ENCODE measurements around the gene ST7. TPM values are rescaled to one million over a fixed set of nuclear protein-coding genes. Genes with fewer than 3 reads are reported as not detected.

ST7 gene
- polyA plus RNA-seq, 1 donor (not counting 4 experiments of a cell fraction or from before 2014, with no cell fraction given): 16.9 TPM

GRCh38 chr7:117208257-117208656 lies 255.0 kb downstream of the ST7 start:
- dilution Hi-C loops (cut with MboI; ENCODE audit: extremely low pct_ligation_motif_present, low sequenced_read_pairs): no loop called here
- no peaks in the 10 kb centered on the region for H3K4me1 ChIP-seq (ENCODE audit: control insufficient read depth, extremely low read depth, insufficient read depth, low read length)

DNA sequence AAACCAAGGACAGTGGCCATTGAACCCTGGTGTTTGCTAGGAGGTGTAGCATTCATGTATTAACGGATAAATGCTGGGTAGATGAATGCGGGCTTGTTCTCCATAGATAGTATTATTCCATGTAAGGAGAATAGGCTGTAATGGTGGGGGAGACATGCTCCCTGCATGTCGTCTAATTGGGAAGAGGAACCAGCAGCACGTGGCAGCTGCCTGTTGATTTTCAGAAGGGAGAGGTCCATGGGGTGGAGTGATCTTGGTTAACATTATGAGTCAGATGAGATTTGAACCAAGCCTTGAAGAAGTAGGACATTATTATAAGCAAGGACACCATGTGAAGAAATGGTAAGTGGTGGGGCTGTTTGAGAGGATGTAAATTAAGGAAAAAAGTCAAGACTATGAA lies 257.1 kb downstream of the ST7 start:
- H2AFZ ChIP-seq (ENCODE audit: control insufficient read depth, low read length): no peak overlapping the region
- H3K27ac ChIP-seq (ENCODE audit: control insufficient read depth, insufficient read depth, low read length): no peak overlapping the region
- no peaks in the 10 kb centered on the region for H3K4me1 ChIP-seq (ENCODE audit: control insufficient read depth, extremely low read depth, insufficient read depth, low read length)
- no peak overlapping the region for H3K4me2 ChIP-seq (ENCODE audit: control insufficient read depth, extremely low read depth, insufficient read depth, low read depth, low read length)
- no peak for TF ChIP-seq EZH2 (IDR thresholded peaks at IDR 0.05; ENCODE audit: low read length)
- TF ChIP-seq CTCF (optimal IDR thresholded peaks at IDR 0.05 in 1 of 3, IDR thresholded peaks at IDR 0.05 in 1 of 3, conservative IDR thresholded peaks at IDR 0.05 in 1 of 3; ENCODE audit: extremely low read depth in 1 of 3, insufficient read depth in 2 of 3, low read length in 3 of 3): no peak
- H4K20me1 ChIP-seq (ENCODE audit: control insufficient read depth, extremely low read depth, insufficient read depth, low read length): no peaks in the 10 kb centered on the region
- H3K9ac ChIP-seq (ENCODE audit: control insufficient read depth, extremely low read depth, insufficient read depth, low read length): no peak overlapping the region
- DNase-seq (ENCODE audit: low read depth, low spot score): no peak
- no peaks in the 10 kb centered on the region for H3K9me1 ChIP-seq (ENCODE audit: control insufficient read depth, extremely low read depth, insufficient read depth, low read length)
- no peaks in the 10 kb centered on the region for H3K79me2 ChIP-seq (ENCODE audit: control insufficient read depth, insufficient read depth, low read length)
- dilution Hi-C loops (cut with MboI; ENCODE audit: extremely low pct_ligation_motif_present, low sequenced_read_pairs): no loop called here
- FAIRE-seq: no peak
- no peaks in the 10 kb centered on the region for H3K27me3 ChIP-seq (ENCODE audit: control insufficient read depth, extremely low read depth, insufficient read depth, low read length)
- H3K36me3 ChIP-seq (ENCODE audit: control insufficient read depth in 2 of 2, extremely low read depth in 1 of 2, insufficient read depth in 2 of 2, low read length in 2 of 2): no peaks in the 10 kb centered on the region
- no peak overlapping the region for H3K4me3 ChIP-seq (ENCODE audit: control insufficient read depth in 2 of 3, extremely low read depth in 1 of 3, insufficient read depth in 2 of 3, low read depth in 1 of 3, low read length in 3 of 3)
- no peaks in the 10 kb centered on the region for H3K9me3 ChIP-seq (ENCODE audit: control insufficient read depth, low read depth, low read length)

More at GRCh38 chr7:117208257-117208656, 255.0 kb downstream of the ST7 start:
- DNase-seq (ENCODE audit: low read depth, low spot score): no peak
- H3K27me3 ChIP-seq (ENCODE audit: control insufficient read depth, extremely low read depth, insufficient read depth, low read length): no peaks in the 10 kb centered on the region
- no peak overlapping the region for H3K9ac ChIP-seq (ENCODE audit: control insufficient read depth, extremely low read depth, insufficient read depth, low read length)
- no peak overlapping the region for H3K4me3 ChIP-seq (ENCODE audit: control insufficient read depth in 2 of 3, extremely low read depth in 1 of 3, insufficient read depth in 2 of 3, low read depth in 1 of 3, low read length in 3 of 3)
- H4K20me1 ChIP-seq (ENCODE audit: control insufficient read depth, extremely low read depth, insufficient read depth, low read length): no peaks in the 10 kb centered on the region
- H2AFZ ChIP-seq (ENCODE audit: control insufficient read depth, low read length): no peak overlapping the region
- no peak overlapping the region for H3K4me2 ChIP-seq (ENCODE audit: control insufficient read depth, extremely low read depth, insufficient read depth, low read depth, low read length)
- TF ChIP-seq EZH2 (IDR thresholded peaks at IDR 0.05; ENCODE audit: low read length): no peak
- TF ChIP-seq CTCF (optimal IDR thresholded peaks at IDR 0.05 in 1 of 3, IDR thresholded peaks at IDR 0.05 in 1 of 3, conservative IDR thresholded peaks at IDR 0.05 in 1 of 3; ENCODE audit: extremely low read depth in 1 of 3, insufficient read depth in 2 of 3, low read length in 3 of 3): no peak
- H3K9me3 ChIP-seq (ENCODE audit: control insufficient read depth, low read depth, low read length): no peaks in the 10 kb centered on the region
- H3K36me3 ChIP-seq (ENCODE audit: control insufficient read depth in 2 of 2, extremely low read depth in 1 of 2, insufficient read depth in 2 of 2, low read length in 2 of 2): no peaks in the 10 kb centered on the region
- H3K9me1 ChIP-seq (ENCODE audit: control insufficient read depth, extremely low read depth, insufficient read depth, low read length): no peaks in the 10 kb centered on the region
- no peak for FAIRE-seq
- no peak overlapping the region for H3K27ac ChIP-seq (ENCODE audit: control insufficient read depth, insufficient read depth, low read length)
- no peaks in the 10 kb centered on the region for H3K79me2 ChIP-seq (ENCODE audit: control insufficient read depth, insufficient read depth, low read length)
